PFSK-1 (cell line): Measurements from ENCODE around the gene DRD3.

Experiments used
- POLR2AphosphoS5 ChIP-seq: IDR thresholded peaks from 2 replicates; pipeline ENCODE4 v1.6.1; 2012; ENCODE audit warnings: low read depth, mild to moderate bottlenecking, control low read depth, low read length, moderate library complexity
- SIN3A ChIP-seq: IDR thresholded peaks from 2 replicates; pipeline ENCODE4 v1.6.1; 2012; ENCODE audit warnings: mild to moderate bottlenecking, low read length, moderate library complexity, borderline replicate concordance; ENCODE audit not compliant: insufficient read depth
- TF ChIP-seq, protein P1 (sequence below), 2 experiments: IDR thresholded peaks; 2 replicates each; pipeline versions ENCODE4 v1.6.1 to v1.8.0; 2011 to 2012; ENCODE audit warnings: low read depth in 2 of 2, low read length in 2 of 2, control low read depth in 1 of 2, inconsistent platforms in 1 of 2, mild to moderate bottlenecking in 1 of 2, moderate library complexity in 1 of 2; ENCODE audit not compliant: insufficient read depth in 1 of 2

DNA sequence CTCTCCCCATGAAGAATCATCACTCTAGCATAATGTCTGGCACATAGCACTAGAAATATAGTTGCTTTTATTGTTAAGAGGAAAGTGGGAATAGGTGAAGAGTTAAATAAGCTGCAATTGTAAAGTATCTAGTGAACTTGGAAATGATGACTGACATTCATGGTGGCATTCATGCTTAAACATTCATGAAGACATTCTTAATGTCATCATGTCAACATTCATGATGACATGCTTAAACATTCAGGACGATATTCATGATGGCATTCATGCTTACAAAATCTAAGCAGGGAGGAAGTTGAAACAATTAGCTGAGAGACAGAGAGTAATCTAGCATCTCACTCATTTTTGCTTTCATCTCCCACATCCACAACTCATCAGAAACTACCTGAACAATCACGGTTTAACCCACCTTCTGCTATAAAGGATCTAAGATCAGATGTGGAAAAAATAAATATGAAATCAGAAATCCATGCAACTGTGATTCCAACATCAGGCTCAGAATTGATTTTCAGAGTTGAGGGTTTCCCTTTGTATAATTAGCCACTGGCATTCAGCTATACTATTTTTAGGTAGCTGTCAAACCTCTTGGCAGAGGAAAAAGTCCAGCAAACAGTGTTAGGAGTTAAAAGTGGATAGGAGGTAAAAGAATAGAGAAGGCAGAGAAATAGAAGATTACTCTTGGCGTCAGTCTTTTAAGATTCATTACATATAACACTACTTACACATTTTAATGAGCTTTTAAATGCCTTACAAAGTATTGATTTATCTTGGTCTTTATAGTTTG is 3.5 kb downstream of the DRD3 start:
- TF ChIP-seq, protein P1, sequence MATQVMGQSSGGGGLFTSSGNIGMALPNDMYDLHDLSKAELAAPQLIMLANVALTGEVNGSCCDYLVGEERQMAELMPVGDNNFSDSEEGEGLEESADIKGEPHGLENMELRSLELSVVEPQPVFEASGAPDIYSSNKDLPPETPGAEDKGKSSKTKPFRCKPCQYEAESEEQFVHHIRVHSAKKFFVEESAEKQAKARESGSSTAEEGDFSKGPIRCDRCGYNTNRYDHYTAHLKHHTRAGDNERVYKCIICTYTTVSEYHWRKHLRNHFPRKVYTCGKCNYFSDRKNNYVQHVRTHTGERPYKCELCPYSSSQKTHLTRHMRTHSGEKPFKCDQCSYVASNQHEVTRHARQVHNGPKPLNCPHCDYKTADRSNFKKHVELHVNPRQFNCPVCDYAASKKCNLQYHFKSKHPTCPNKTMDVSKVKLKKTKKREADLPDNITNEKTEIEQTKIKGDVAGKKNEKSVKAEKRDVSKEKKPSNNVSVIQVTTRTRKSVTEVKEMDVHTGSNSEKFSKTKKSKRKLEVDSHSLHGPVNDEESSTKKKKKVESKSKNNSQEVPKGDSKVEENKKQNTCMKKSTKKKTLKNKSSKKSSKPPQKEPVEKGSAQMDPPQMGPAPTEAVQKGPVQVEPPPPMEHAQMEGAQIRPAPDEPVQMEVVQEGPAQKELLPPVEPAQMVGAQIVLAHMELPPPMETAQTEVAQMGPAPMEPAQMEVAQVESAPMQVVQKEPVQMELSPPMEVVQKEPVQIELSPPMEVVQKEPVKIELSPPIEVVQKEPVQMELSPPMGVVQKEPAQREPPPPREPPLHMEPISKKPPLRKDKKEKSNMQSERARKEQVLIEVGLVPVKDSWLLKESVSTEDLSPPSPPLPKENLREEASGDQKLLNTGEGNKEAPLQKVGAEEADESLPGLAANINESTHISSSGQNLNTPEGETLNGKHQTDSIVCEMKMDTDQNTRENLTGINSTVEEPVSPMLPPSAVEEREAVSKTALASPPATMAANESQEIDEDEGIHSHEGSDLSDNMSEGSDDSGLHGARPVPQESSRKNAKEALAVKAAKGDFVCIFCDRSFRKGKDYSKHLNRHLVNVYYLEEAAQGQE (IDR thresholded peaks at IDR 0.05; ENCODE audit: insufficient read depth in 1 of 2, low read depth in 2 of 2, low read length in 2 of 2): no peak
- no peak for TF ChIP-seq SIN3A
- no peak for TF ChIP-seq POLR2AphosphoS5
